GM12878 (cell line): ENCODE data around the gene COL18A1.

Source experiments
- ESRRA ChIP-seq: IDR thresholded peaks from 2 replicates; pipeline ENCODE4 v1.6.1; 2012; ENCODE audit warnings: mild to moderate bottlenecking, low read length, improper control_type of control experiment
- NKRF ChIP-seq: fragments of 450-650 bp; conservative IDR thresholded peaks from 2 replicates; pipeline ENCODE4 v1.6.1; 2017; ENCODE audit warnings: mild to moderate bottlenecking, moderate library complexity
- POLR2A ChIP-seq: IDR thresholded peaks from 2 replicates; pipeline ENCODE4 v1.6.1; 2011; ENCODE audit warnings: low read depth, mild to moderate bottlenecking, low read length
- ZSCAN29 ChIP-seq: fragments of 450-650 bp; IDR thresholded peaks from 2 replicates; pipeline ENCODE4 v1.6.1; 2017; ENCODE audit warnings: mild to moderate bottlenecking, moderate library complexity
- TF ChIP-seq, protein P1 (sequence below), 3 experiments: IDR thresholded peaks in 2 of 3; conservative IDR thresholded peaks in 1 of 3; 2 replicates each; pipeline ENCODE4 v1.5.1; 2011; ENCODE audit warnings: low read depth in 3 of 3, low read length in 3 of 3, mild to moderate bottlenecking in 3 of 3, control low read depth in 2 of 3, moderate library complexity in 2 of 3, inconsistent platforms in 1 of 3, mixed read lengths in 1 of 3; ENCODE audit not compliant: control insufficient read depth in 2 of 3, insufficient read depth in 1 of 3; ENCODE audit errors: extremely low read depth in 1 of 3
- TF ChIP-seq, protein P2 (sequence below): IDR thresholded peaks from 2 replicates; pipeline ENCODE4 v1.6.1; 2012; ENCODE audit warnings: low read depth, low read length, improper control_type of control experiment

DNA sequence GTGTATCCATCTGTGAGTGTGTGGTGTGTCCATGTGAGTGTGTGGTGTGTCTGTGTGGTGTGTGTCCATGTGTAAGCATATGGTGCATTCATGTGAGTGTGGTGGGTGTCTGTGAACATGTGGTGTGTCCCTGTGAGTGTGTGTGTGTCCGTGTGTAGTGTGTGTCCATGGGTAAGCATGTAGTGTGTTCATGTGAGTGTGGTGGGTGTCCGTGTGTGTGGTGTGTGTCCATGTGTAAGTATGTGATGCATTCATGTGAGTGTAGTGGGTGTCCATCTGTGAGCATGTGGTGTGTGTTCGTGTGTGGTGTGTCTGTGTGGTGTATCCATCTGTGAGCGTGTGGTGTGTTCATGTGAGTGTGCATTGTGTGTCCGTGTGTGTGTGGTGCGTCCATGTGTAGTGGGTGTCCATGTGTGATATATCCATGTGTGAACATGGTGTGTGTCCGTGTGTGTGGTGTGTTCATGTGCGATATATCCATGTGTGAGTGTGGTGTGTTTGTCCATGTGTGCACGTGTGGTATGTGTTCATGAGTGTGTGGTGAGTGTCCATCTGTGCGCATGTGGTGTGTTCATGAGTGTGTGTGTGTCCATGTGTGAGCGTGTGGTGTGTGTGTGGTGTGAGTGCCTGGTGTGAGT lies 124.9 kb downstream of the COL18A1 start:
- TF ChIP-seq, protein P1, sequence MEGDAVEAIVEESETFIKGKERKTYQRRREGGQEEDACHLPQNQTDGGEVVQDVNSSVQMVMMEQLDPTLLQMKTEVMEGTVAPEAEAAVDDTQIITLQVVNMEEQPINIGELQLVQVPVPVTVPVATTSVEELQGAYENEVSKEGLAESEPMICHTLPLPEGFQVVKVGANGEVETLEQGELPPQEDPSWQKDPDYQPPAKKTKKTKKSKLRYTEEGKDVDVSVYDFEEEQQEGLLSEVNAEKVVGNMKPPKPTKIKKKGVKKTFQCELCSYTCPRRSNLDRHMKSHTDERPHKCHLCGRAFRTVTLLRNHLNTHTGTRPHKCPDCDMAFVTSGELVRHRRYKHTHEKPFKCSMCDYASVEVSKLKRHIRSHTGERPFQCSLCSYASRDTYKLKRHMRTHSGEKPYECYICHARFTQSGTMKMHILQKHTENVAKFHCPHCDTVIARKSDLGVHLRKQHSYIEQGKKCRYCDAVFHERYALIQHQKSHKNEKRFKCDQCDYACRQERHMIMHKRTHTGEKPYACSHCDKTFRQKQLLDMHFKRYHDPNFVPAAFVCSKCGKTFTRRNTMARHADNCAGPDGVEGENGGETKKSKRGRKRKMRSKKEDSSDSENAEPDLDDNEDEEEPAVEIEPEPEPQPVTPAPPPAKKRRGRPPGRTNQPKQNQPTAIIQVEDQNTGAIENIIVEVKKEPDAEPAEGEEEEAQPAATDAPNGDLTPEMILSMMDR (IDR thresholded peaks at IDR 0.05 in 2 of 3, conservative IDR thresholded peaks at IDR 0.05 in 1 of 3; ENCODE audit: control insufficient read depth in 2 of 3, extremely low read depth in 1 of 3, insufficient read depth in 1 of 3, low read depth in 3 of 3, low read length in 3 of 3), result no peak
- TF ChIP-seq NKRF (no peak), POLR2A (no peak), ESRRA (no peak), ZSCAN29 (no peak)
- TF ChIP-seq, protein P2, sequence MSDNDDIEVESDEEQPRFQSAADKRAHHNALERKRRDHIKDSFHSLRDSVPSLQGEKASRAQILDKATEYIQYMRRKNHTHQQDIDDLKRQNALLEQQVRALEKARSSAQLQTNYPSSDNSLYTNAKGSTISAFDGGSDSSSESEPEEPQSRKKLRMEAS, result no peak
